PC-3 (cell line): ENCODE results near the gene NLRP6. TPM values are rescaled to one million over a fixed set of nuclear protein-coding genes. Genes with fewer than 3 reads are reported as not detected.

ENCODE experiments used
- ATAC-seq: fragments of 200-7000 bp; cut with Tn5 transposase; 2 replicates; pipeline ENCODE4 v1.9.1; 2020; ENCODE audit warnings: mild to moderate bottlenecking, moderate library complexity
- BruUV-seq: library from RNA; stranded (reverse); fragments of 400-500 nt; replicated peaks from 2 replicates; lab custom pipeline; 2021; lab: Mats Ljungman, UMichigan
- CTCF ChIA-PET: fragments of 300-600 bp; sonication (Branson Sonifier 250); formaldehyde crosslinking; loops from one replicate; lab custom pipeline; 2022; ENCODE audit warnings: antibody characterized with exemption; lab: Charles Lee
- POLR2A ChIA-PET: fragments of 300-600 bp; sonication (Branson Sonifier 250); formaldehyde crosslinking; loops from one replicate; lab custom pipeline; 2022; ENCODE audit warnings: antibody characterized with exemption; ENCODE audit not compliant: unreplicated experiment; lab: Charles Lee
- DNase-seq: peaks from one replicate; pipeline ENCODE4 v3.0.0-alpha.2; 2015
- H2AFZ ChIP-seq: fragments of 300-600 bp; sonication (generic); 2 replicates; pipeline ENCODE4 v1.6.0; 2016; ENCODE audit warnings: antibody characterized with exemption, low read length
- H3F3A ChIP-seq: fragments of 300-600 bp; sonication (generic); one replicate; pipeline ENCODE4 v1.6.0; 2017; ENCODE audit warnings: antibody characterized with exemption, low read length, control low read depth, mild to moderate bottlenecking; ENCODE audit not compliant: unreplicated experiment
- H3K27ac ChIP-seq: fragments of 300-600 bp; sonication (generic); 2 replicates; pipeline ENCODE4 v1.5.1; 2016; ENCODE audit warnings: mild to moderate bottlenecking, low read length
- H3K27me3 ChIP-seq: fragments of 300-600 bp; sonication (generic); 2 replicates; pipeline ENCODE4 v1.6.1; 2016; ENCODE audit warnings: low read length, mixed read lengths
- H3K36me3 ChIP-seq: fragments of 300-600 bp; sonication (generic); 2 replicates; pipeline ENCODE4 v1.6.1; 2016; ENCODE audit warnings: low read depth, mixed run types, low read length, mixed read lengths
- H3K4me1 ChIP-seq: fragments of 300-600 bp; sonication (generic); 2 replicates; pipeline ENCODE4 v1.5.1; 2016; ENCODE audit warnings: low read length; ENCODE audit not compliant: insufficient read depth
- H3K4me2 ChIP-seq: fragments of 300-600 bp; sonication (generic); 2 replicates; pipeline ENCODE4 v1.6.0; 2016; ENCODE audit warnings: low read length
- H3K4me3 ChIP-seq: fragments of 300-600 bp; sonication (generic); 2 replicates; pipeline ENCODE4 v1.5.1; 2016; ENCODE audit warnings: mild to moderate bottlenecking, low read length, mixed read lengths
- H3K79me2 ChIP-seq: fragments of 300-600 bp; sonication (generic); 2 replicates; pipeline ENCODE4 v1.6.1; 2017; ENCODE audit warnings: low read length, mixed read lengths
- H3K9ac ChIP-seq: fragments of 300-600 bp; sonication (generic); 2 replicates; pipeline ENCODE4 v1.6.0; 2016; ENCODE audit warnings: mild to moderate bottlenecking, low read length
- H3K9me2 ChIP-seq: fragments of 300-600 bp; sonication (generic); replicated peaks from 2 replicates; pipeline ENCODE4 v1.6.1; 2016; ENCODE audit warnings: mixed run types, low read length, mixed read lengths
- H3K9me3 ChIP-seq: fragments of 300-600 bp; sonication (generic); 2 replicates; pipeline ENCODE4 v1.6.1; 2016; ENCODE audit warnings: low read length, mixed read lengths
- H4K20me1 ChIP-seq: fragments of 300-600 bp; sonication (generic); 2 replicates; pipeline ENCODE4 v1.6.1; 2016; ENCODE audit warnings: low read length, mixed read lengths
- EZH2 ChIP-seq: fragments of 300-600 bp; sonication (generic); IDR thresholded peaks from one replicate; pipeline ENCODE4 v1.6.1; 2017; ENCODE audit warnings: antibody characterized with exemption, mild to moderate bottlenecking, low read length; ENCODE audit not compliant: unreplicated experiment
- EZH2phosphoT487 ChIP-seq: fragments of 300-600 bp; sonication (generic); IDR thresholded peaks from 2 replicates; pipeline ENCODE4 v1.6.1; 2018; ENCODE audit warnings: mild to moderate bottlenecking, antibody characterized with exemption, low read length, borderline replicate concordance
- intact Hi-C: fragments of 100-400 bp; cut with micrococcal nuclease; formaldehyde crosslinking; loops from 2 replicates; pipeline ENCODE4 v1.9.0; 2023
- total RNA-seq: library from RNA; depleted of rRNA; stranded (reverse); fragments of >200 nt; gene quantifications from 2 replicates; pipeline ENCODE4 v1.2.3, GENCODE V29; 2014
- TF ChIP-seq, protein P1 (sequence below): fragments of 300-600 bp; sonication (generic); conservative IDR thresholded peaks from 2 replicates; pipeline ENCODE4 v1.5.1; 2017; ENCODE audit warnings: antibody characterized with exemption, low read depth, mild to moderate bottlenecking, low read length

NLRP6 gene
- total RNA-seq, 1 experiment from 2014 or later, result not detected

GRCh38 chr11:240315-240714, 37.9 kb upstream of the NLRP6 start:
- H3K4me1 ChIP-seq, result peaks cover 13% of the 10 kb centered on the region
- POLR2A ChIA-PET, result interaction anchor here (0.7 kb wide), 1 partner anchor 33 kb away, joined by 3 read pairs; the partner anchor contains the start of genes BET1L and RIC8A
- BruUV-seq, result no TSS peak
- TF ChIP-seq, protein P1, sequence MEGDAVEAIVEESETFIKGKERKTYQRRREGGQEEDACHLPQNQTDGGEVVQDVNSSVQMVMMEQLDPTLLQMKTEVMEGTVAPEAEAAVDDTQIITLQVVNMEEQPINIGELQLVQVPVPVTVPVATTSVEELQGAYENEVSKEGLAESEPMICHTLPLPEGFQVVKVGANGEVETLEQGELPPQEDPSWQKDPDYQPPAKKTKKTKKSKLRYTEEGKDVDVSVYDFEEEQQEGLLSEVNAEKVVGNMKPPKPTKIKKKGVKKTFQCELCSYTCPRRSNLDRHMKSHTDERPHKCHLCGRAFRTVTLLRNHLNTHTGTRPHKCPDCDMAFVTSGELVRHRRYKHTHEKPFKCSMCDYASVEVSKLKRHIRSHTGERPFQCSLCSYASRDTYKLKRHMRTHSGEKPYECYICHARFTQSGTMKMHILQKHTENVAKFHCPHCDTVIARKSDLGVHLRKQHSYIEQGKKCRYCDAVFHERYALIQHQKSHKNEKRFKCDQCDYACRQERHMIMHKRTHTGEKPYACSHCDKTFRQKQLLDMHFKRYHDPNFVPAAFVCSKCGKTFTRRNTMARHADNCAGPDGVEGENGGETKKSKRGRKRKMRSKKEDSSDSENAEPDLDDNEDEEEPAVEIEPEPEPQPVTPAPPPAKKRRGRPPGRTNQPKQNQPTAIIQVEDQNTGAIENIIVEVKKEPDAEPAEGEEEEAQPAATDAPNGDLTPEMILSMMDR, result no peak
- TF ChIP-seq EZH2 (no peak), EZH2phosphoT487 (no peak)
- H3K79me2 ChIP-seq, result peaks cover 76% of the 10 kb centered on the region
- H3K9me3 ChIP-seq, result no peaks in the 10 kb centered on the region
- no peaks in the 10 kb centered on the region for H3F3A ChIP-seq
- peaks cover 26% of the 10 kb centered on the region for H3K36me3 ChIP-seq
- no peak overlapping the region for H2AFZ ChIP-seq
- no peaks in the 10 kb centered on the region for H3K9me2 ChIP-seq
- intact Hi-C loops, result no loop called here
- H3K27ac ChIP-seq, result no peak overlapping the region
- no peaks in the 10 kb centered on the region for H3K27me3 ChIP-seq
- no peak overlapping the region for H3K4me2 ChIP-seq
- ATAC-seq, result no peak
- H4K20me1 ChIP-seq, result 0 out of 2 replicates have a peak, but pooled peaks cover 17% of the 10 kb centered on the region
- no peak overlapping the region for H3K9ac ChIP-seq
- CTCF ChIA-PET, result interaction anchor here (0.7 kb wide), 1 partner anchor 10 kb away, joined by 3 read pairs; no protein-coding TSS in a partner anchor
- H3K4me3 ChIP-seq, result no peak overlapping the region
- no peak for DNase-seq

GRCh38 chr11:241634-242033, 36.6 kb upstream of the NLRP6 start:
- H3K9me3 ChIP-seq, result no peaks in the 10 kb centered on the region
- POLR2A ChIA-PET, result no interaction called here
- H3K79me2 ChIP-seq, result peaks cover 69% of the 10 kb centered on the region
- intact Hi-C loops, result no loop called here
- CTCF ChIA-PET, result no interaction called here
- no peak overlapping the region for H2AFZ ChIP-seq
- TF ChIP-seq EZH2 (no peak), EZH2phosphoT487 (no peak)
- TF ChIP-seq, protein P1, result no peak
- no peak overlapping the region for H3K9ac ChIP-seq
- no peak overlapping the region for H3K4me3 ChIP-seq
- 0 out of 2 replicates have a peak, but pooled peaks cover 17% of the 10 kb centered on the region for H4K20me1 ChIP-seq
- H3F3A ChIP-seq, result no peaks in the 10 kb centered on the region
- ATAC-seq (no peak), DNase-seq (no peak)
- peaks cover 12% of the 10 kb centered on the region for H3K4me1 ChIP-seq
- H3K9me2 ChIP-seq, result no peaks in the 10 kb centered on the region
- H3K27ac ChIP-seq, result no peak overlapping the region
- no peaks in the 10 kb centered on the region for H3K27me3 ChIP-seq
- BruUV-seq, result no TSS peak
- H3K4me2 ChIP-seq, result no peak overlapping the region
- peaks cover 37% of the 10 kb centered on the region for H3K36me3 ChIP-seq

GRCh38 chr11:244376-244775, 33.8 kb upstream of the NLRP6 start:
- Histone ChIP-seq H3K9me3 (no peaks in the 10 kb centered on the region), H3K36me3 (peaks cover 54% of the 10 kb centered on the region), H3K79me2 (peaks cover 43% of the 10 kb centered on the region), H3K4me2 (no peak overlapping the region), H3K9me2 (no peaks in the 10 kb centered on the region), H3K27ac (no peak overlapping the region), H3K27me3 (no peaks in the 10 kb centered on the region), H4K20me1 (0 out of 2 replicates have a peak, but pooled peaks cover 8% of the 10 kb centered on the region), H2AFZ (no peak overlapping the region), H3K9ac (no peak overlapping the region), H3K4me1 (no peaks in the 10 kb centered on the region), H3K4me3 (no peak overlapping the region), H3F3A (no peaks in the 10 kb centered on the region)
- ChIA-PET CTCF (no interaction called here), POLR2A (no interaction called here)
- BruUV-seq, result no TSS peak
- intact Hi-C loops, result no loop called here
- DNase-seq (no peak), ATAC-seq (no peak)
- TF ChIP-seq EZH2phosphoT487 (no peak), EZH2 (no peak)
- TF ChIP-seq, protein P1, result no peak
